Neural cell (in vitro differentiated cells): ENCODE measurements around the gene ANO1.

ENCODE experiments used
- EP300 ChIP-seq: fragments of 450-650 bp; conservative IDR thresholded peaks from 2 replicates; pipeline ENCODE4 v1.6.1; 2014; ENCODE audit warnings: antibody characterized with exemption, mild to moderate bottlenecking, moderate library complexity; ENCODE audit not compliant: poor library complexity, severe bottlenecking
- EZH2 ChIP-seq: fragments of 200-600, 300-800 bp; shearing (Covaris generic), sonication (generic); IDR thresholded peaks from 2 replicates; pipeline ENCODE4 v1.6.1; 2014; ENCODE audit warnings: antibody characterized with exemption, low read length, borderline replicate concordance, mild to moderate bottlenecking; ENCODE audit not compliant: insufficient read depth, poor library complexity, severe bottlenecking
- MXI1 ChIP-seq: fragments of 450-650 bp; conservative IDR thresholded peaks from 2 replicates; pipeline ENCODE4 v1.6.1; 2014; ENCODE audit warnings: antibody characterized with exemption, mild to moderate bottlenecking; ENCODE audit not compliant: poor library complexity, severe bottlenecking
- POLR2AphosphoS5 ChIP-seq: IDR thresholded peaks from 2 replicates; pipeline ENCODE4 v1.6.1; 2012
- TAF1 ChIP-seq: IDR thresholded peaks from 2 replicates; pipeline ENCODE4 v1.6.1; 2012; ENCODE audit warnings: low read depth
- TF ChIP-seq, protein P1 (sequence below): fragments of 450-650 bp; IDR thresholded peaks from 2 replicates; pipeline ENCODE4 v1.5.1; 2014; ENCODE audit warnings: antibody characterized with exemption, mild to moderate bottlenecking, moderate library complexity; ENCODE audit not compliant: poor library complexity, severe bottlenecking

DNA sequence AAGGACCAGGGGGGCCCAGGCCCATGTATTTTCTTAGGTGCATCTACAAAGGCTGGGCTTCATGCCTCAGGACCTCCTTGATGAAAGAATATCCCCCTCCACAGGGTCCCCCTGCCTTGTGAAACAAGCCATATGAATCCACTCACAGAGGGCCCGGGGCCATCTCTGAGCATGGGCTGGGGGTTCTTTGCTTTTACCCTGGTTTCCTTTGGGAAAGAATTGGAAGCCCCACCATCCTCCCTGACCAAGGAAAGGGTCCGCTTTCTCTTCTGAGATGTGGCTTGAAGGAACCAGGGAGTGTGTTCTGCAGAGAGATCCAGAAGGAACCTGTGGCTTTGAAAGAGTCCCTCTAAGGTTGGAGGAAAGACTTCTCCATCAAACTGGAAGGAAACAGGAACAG lies 9.2 kb upstream of the ANO1 start:
- TF ChIP-seq EP300 (no peak), POLR2AphosphoS5 (no peak), TAF1 (no peak), EZH2 (no peak), MXI1 (no peak)
- TF ChIP-seq, protein P1, sequence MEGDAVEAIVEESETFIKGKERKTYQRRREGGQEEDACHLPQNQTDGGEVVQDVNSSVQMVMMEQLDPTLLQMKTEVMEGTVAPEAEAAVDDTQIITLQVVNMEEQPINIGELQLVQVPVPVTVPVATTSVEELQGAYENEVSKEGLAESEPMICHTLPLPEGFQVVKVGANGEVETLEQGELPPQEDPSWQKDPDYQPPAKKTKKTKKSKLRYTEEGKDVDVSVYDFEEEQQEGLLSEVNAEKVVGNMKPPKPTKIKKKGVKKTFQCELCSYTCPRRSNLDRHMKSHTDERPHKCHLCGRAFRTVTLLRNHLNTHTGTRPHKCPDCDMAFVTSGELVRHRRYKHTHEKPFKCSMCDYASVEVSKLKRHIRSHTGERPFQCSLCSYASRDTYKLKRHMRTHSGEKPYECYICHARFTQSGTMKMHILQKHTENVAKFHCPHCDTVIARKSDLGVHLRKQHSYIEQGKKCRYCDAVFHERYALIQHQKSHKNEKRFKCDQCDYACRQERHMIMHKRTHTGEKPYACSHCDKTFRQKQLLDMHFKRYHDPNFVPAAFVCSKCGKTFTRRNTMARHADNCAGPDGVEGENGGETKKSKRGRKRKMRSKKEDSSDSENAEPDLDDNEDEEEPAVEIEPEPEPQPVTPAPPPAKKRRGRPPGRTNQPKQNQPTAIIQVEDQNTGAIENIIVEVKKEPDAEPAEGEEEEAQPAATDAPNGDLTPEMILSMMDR, result no peak
